HG03095 (cell line): Measurements from ENCODE around the gene ZNF664.

Experiments used
- ATAC-seq: cut with Tn5 transposase; IDR thresholded peaks from one replicate; pipeline ENCODE4 v1.9.1; 2021; ENCODE audit warnings: moderate library complexity; ENCODE audit not compliant: unreplicated experiment

ZNF664 gene

DNA sequence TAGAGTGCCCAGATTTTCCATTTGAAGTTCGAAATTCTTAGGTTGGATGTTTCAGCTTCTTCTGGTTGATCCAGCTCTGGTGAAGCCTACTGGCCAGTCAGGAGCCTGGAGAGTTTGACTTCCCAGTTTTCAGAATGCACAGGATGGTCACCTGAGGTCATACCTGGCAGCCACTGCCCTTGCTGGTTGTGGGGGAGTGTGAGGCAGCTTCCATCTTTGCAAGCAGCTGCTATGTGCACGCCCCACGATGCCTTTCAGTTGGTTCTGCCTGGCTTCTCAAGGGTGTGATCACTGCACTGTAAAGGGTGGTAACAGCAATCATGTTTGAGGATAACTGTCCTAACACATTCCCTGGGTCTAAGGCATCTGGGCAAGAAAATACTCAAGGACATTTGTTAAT, 15.8 kb upstream of the ZNF664 start:
- no peak for ATAC-seq

DNA sequence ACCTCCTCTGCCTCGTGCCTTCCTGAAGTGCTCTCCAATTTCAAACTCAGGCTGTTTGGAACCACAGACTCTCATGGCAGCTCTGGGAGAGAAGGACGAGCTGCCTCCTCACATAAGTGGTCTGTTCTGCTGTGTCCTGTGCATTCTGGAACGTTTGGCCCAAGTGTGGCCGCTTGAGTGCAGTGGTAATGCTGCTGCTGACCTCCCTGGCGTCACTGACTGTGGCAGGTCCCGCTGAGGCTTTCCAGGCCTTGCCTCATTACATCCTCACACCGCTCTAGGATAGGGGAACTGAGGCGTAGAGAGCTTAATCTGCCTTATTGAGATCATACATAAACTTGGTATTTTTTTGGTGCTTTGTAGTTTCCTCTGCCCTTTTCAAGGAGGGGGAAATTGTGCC, 14.6 kb upstream of the ZNF664 start:
- ATAC-seq = no peak

DNA sequence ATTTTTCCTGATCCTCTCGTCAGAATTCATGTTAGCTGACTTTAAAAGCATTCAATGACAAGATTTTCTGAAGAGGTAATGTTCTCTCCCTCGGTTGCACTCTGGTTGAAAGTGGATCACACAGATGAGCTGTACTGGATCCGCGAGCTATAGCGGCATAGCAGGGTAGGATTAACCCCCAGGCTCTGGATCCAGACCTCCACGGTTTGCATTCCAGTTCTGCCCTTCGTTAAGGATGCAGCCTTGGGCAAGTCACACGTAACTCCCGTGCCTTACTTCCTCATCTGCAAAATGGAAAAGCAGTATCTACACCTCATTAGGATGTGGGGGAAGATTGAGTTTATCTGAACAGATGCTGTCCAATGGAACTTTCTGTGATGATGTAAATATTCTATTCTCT, 14.1 kb upstream of the ZNF664 start:
- no peak for ATAC-seq

DNA sequence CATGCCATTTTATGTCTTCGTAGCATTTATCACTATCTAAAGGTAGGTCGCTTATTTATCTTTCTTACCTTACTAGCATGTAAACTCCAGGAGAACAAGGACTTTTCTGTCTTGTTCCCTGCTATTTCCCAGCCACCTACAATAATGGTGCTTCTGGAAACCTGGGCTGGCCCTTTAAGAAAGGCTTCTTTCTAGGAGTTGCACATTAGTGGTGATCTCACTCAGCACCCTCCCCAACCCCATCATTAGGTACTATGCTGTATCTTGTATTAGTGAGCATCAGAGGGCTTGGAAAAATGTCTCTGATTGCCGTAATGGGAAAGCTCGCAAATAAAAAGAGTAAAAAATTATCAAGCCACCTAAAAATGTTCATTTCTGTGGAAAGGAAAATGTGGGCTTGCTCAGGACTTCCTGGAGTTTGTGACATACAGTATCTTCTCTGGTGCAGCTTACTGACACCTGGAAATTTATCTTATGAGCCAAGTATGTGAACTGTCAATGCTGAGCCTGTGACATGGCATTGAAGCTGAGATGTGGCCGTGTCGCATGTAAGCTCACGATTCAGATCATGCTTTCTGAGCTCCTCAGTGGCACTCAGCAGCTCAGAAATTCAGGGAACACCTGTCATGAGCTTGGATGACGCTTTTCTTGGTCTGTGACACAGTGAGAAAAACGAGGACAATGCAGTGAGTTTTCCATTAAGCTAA, 12.8 kb upstream of the ZNF664 start:
- ATAC-seq = no peak

DNA sequence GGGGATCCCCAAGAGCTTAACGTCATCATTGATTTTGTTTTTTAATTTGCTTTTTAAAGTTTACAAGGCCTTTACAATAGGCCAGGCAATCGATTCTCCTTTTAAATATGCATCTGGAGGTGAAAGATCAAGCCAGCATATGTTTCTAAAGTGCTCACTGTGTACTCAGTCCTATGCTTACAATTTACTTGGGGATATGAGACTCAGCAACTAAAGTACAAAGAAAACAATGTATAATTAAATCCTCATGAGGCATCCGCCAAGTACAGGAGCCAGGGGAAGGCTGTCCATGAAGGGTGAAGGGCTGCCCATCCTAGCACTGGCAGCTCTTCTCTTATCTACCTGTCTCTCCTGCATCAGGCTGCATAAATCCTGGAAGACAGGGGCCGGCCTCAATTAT, 12.2 kb upstream of the ZNF664 start:
- no peak for ATAC-seq

DNA sequence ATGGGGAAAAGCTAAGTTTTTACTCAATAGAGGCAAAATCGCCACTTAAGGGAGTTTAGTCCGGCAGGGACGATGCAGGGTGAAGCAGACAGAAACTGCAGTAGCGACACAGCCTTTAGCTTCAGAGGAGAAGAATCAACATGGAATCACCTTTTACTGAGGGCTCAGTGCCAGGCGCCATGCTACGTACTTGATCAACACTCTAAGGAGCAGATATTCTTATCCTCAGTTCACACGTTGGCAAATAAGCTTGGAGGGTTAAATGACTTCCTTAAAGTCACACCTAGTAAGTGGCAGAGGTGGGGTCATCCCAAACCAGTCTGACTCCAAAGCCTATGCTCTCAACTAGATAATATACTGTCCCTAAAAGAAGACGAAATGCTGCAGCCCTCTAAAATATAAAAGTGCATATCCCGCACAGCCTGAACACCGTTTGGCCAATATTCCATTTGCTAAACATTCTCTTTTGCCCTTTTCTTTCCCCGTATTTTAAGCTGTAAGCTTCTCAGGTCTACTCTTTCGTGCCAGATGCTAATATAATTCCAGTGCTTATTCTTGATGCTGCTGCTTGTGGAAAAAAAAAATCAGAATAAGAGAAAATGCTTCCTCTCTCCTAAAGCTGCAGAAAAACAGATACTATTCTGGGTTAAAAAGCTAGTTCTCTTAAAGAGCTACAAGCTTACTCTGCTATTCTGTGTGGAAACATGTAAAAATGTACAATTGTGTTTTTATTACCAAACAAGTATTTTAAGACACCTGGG, 11.2 kb upstream of the ZNF664 start:
- no peak for ATAC-seq

DNA sequence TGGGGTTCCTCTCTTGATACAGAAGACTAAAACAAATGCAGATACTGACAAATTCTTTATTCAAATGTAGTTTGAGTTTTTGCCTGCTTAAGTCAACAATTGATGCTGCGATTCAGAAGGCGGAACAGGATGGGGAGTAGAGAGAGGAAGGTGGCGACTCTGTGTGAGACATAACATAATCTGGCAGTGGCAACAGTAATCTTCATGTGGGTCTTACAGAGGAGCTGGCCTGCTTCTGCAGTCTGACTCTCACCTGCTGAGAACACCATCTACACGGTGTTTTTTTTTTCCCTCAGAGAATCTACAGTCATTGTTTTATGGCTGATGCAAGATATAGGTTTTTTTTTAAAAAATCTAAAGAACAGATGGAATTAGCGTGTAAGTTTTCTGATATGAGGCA, 10.5 kb upstream of the ZNF664 start:
- ATAC-seq = no peak

DNA sequence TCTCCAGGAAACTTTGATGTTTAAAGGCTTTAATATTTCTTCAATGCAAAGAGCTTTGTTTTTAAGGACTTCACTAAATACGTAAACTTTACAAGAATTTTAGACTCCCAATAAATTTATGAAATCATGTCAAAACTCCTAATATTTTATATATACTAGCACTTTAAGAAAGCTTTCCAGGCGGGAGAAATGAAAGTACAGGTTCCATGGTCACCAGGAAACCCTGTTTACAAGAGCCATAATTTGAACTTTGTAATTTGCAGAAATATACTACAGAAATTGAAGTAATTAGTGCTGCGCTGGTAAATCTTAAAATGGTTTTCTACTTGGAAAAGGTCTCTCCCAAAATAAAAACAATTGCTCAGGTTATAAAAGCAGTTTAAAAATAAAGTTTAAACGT, 9.2 kb upstream of the ZNF664 start:
- no peak for ATAC-seq

DNA sequence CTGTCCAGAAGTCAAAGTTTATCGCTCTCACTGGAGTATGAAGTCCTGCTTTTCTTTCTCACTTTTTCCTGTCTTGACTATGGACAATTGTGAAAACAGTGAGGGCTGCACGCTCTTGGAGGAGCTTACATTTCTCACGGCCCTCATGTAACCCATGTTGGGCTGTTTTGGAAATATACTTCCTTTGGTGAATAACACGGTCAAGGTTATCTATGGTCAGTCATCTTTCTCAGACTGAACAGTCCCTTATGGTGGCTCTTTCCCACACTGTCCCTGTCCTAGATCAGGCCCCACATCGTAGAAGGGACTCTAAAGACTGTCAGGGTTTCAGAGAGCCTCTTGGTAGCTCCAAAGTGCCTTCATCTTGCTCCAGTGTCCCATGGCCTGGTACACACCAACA, 7.6 kb upstream of the ZNF664 start:
- no peak for ATAC-seq

DNA sequence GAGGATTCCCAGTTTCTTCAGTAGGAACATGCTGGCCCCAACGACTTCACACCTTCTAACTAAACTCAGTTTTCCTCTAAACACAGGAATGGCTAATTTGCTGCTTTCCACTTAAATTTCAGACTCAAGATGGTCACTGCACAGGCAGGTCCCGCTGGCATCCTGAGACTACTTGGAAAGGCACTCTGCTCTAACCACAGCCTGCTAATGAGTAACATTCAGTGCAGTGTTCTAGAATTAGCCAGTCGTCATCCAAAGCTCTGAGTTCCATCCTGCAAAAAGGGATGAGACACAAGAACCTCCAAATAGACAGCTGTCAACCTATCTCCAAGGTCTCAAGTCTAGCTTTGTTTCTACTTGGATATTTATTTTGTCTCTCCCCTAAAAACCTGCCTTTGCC, 6.4 kb upstream of the ZNF664 start:
- ATAC-seq = no peak

DNA sequence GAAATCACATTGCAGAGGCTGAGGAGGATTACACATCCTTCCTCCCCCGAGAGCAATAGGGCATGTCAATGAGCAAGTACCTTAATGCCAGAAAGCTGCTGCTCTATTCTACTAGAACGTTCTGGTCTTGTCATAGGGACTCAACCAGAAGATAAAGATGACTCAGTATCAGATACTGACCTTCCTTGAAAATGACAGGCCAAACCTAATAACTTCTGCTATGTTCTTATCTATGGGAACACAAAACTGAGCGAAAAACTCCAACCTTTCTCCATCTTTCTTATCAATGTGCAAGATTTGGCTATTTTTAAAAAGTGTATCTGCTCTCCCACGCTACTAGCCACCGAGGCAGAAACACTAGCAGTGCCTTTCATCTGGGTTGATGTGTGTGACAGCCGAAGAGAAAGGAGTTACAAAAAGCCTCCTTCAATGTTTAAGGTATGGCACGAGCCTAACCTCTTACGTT, 5.9 kb upstream of the ZNF664 start:
- no peak for ATAC-seq

DNA sequence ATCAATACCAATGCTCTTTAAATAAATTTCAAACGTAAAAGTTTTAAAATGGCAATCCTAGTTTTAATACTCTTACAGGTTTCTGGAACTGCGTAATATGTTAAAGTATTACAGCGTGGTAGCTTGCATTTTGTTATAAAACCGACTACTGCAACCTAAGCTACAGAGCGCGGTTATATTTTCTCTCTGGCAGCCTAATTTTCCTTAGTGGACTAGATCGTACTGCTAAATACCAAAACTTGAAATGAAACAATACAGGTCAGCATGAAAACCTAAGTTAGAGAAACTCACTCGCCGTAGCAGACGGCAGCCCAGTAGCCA, 1.6 kb upstream of the ZNF664 start:
- no peak for ATAC-seq

DNA sequence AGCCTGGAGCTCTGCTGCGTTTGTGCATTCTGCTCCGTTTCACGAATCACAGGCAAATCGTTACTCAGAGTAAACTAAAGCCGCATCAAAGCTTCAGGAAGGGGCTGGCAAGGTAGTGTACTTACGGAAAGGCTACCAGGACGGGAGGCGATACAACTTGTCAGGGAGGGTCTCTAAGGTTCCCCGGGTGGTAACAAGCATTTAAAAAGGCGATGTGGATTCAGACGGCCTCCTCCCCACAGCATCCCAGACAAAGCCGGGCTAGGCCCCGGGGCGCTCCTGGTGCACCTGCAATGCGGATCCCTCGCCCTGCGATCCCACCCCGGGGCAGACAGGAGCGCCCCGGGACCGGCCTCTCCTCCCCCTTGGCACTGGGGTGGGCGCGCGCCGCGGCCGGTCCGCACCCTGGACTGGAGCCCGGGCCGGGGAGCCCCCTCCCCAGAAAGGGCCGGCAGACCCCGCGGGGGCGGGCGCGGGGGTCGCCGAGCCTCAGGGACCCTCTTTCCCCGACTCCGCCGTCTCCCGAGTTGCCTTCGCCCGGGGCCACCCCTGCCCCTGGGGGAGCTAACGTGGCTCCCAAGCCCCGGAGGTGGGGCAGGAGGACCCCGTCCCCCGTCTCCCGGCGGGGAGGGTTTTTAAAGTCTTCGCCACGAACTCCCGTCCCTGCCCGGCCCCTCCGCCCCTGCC, 1.1 kb upstream of the ZNF664 start:
- peak; percentile 12 for ATAC-seq

DNA sequence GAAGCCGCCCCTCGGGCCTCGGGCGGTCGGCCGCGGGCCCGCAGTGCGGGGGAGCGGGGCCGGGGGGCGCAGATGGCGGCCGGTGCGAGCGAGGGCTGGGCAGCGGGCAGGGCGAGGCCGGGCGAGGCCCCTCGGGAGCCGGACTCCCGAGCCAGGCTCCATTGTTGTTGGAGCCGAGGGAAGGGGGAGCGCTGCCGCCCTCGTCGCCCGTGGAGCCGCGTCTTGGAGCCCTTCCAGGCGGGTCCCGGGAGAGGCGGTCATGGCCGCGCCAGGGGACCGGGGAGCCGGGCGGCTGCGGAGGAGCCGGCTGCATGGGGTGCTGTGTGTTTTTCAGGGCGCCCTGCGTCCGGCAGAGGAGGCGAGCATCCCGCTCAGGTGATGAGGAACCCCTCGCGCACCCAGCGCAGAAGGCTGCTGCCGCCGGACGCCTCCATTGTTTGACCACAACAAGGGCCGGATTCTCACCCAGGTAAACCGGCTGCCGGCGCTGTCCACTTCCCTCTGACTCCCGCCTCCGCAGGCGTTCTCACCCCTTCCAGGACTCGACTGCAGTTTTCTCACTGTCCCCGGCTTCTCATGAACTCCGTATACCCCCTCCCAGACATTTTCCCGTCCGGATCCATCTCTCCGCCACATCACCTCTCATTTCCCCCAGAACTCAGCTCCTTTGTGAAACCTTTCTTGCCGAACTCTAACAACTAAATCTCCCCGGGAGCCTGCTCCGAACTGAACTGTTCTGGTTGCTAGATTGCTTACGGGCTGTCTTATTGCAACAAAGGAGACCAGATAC, 732 bp downstream of the ZNF664 start:
- no peak for ATAC-seq

DNA sequence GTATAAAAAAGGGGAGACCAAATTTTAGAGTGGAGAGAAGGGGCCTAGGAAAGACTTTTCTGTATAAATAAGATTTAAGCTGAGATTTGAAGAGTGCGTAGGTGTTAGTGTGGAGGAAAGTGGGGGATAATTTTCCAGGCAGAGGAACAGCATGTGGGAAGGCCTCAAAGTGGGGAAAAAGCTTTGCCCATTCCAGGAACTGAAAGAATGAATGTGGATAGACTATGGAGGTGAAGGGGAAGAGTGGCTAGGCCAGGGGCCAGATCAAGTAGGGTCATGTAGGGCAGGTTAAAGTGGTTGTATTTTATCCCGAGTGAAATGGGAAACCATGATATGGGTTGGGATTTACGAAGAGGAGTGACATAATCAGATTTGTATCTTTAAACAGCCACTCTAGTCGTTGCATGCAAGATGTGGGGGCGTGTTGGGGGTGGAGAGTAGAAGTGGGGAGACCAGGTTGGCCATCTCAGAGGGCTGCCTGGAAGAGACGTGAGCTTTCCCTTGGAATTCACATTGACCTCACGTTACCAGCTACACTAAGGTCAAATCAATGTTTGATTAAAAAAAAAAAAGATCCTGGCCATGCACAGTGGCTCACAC, 3.3 kb downstream of the ZNF664 start:
- ATAC-seq = no peak

DNA sequence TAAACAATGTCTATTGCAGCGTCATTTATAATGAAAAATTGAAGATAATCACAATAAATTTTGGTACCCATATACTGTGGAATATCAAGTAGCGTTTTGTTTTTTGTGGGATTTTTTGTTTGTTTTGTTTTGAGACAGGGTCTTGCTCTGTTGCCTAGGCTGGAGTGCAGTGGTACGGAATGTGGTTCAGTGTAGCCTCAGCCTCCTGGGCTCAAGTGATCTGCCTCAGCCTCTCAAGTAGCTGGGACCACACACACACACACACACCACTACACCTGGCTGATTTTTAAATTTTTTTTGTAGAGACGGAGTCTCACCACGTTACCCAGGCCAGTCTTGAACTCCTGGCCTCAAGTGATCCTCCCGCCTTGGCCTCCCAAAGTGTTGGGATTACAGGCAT, 6.6 kb downstream of the ZNF664 start:
- ATAC-seq = no peak

DNA sequence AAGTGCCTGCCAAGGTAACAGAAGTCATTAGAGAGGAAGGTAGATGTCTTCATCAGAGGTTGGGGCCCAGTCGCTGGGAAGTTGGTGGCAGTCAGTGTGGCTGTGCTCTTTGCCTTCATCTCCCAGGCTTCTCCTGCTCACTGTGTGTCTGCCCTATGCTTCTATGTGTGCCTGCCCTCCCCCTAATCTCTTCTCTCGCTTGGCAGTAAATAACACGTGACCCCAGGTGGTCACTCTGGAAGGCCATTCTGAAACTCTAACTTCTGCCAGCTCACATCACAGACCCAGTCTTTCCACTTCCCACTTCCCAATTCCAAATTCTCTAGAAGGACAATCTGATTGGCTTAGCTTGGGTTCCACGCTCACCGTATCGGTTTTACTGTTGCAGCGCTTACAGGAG, 9.3 kb downstream of the ZNF664 start:
- ATAC-seq = no peak

DNA sequence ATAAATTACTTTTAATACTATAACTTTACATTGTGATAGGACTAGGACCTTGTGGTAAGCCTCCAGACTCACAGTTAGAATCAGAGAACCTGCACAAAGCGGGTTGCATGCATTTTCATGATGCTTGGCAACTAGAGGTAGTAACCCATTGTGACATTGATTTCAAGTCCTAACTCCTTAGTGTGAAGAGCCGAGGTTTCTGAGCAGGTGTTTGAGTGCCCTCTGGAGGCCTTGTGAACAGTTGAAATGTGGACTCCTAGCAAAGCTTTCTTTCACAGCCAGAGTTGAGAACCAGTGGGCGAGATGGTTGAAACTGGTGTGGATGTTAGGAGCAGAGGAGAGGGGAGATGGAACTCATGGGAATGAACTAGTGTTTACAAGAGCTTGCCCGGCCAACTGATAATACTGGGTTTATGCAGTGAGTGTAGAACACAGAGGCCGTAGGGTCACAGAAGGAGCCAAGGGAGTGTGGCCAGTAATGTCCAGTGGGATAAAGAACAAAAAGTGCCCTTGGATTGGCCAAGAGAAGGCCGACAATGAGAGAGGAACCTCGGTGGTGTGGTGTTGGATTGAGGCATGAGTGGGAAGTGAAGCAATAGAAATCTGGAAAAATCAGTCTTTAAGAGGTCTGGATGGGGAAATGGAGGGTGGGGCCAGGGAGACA, 10.9 kb downstream of the ZNF664 start:
- no peak for ATAC-seq

DNA sequence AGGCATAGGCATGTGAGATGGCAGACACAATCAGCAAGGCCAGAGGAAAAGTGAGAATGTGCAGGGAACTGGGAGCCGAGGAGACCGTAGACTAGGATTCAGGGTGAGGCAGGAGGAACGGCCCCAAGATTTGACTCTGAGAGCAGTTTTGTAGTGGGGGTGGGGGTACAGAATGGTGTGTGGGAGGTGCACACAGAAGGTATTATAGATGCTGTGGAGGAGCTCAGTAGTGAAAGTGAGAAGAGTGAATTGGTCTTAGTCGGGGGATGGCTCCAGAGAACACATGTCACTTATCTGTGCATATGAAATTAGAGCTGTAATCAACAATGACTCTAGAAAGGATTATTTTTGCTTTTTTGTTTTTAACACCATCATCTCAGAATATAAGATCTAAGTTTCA, 11.9 kb downstream of the ZNF664 start:
- ATAC-seq = no peak

DNA sequence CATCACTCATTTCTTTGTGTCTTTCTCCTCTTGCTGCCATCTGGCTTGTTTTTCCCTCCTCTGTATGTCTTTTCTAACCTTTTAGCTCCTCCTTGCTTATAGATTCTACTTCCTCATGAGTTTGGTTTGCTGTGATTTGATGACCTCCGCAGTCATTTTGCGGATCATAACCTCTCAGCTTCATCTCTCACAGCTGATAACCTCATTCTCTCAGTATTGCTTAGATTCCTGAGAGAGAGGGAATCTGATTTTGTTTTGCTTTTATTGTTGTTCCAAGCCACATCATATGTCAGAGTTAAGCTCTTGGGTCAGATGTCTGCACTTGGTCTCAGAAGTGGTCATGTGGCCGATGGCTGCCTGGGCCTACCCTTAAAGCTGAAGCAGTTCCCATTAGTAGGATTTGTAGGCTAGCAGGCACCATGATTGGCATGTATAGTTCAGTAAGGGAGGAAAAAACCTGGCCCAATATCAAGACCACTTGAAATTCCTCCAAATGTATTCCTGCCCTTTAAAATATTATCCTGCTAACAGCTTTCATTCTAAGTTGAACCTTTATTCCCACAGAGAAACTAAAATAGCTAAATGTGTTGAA, 13.5 kb downstream of the ZNF664 start:
- ATAC-seq = no peak
